GM12878 (cell line): ENCODE results near the gene BCR.

Experiments
- CHD1 ChIP-seq: IDR thresholded peaks from 2 replicates; pipeline ENCODE4 v1.6.1; 2012; ENCODE audit warnings: low read depth, low read length, improper control_type of control experiment
- EED ChIP-seq: sonication (generic); IDR thresholded peaks from 2 replicates; pipeline ENCODE4 v1.6.1; 2016; ENCODE audit warnings: antibody characterized with exemption, low read depth
- ESRRA ChIP-seq: IDR thresholded peaks from 2 replicates; pipeline ENCODE4 v1.6.1; 2012; ENCODE audit warnings: mild to moderate bottlenecking, low read length, improper control_type of control experiment
- EZH2 ChIP-seq: IDR thresholded peaks from 2 replicates; pipeline ENCODE4 v1.6.1; 2012; ENCODE audit warnings: low read depth, mild to moderate bottlenecking, control low read depth, inconsistent platforms, low read length, borderline replicate concordance; ENCODE audit not compliant: control insufficient read depth
- FOXM1 ChIP-seq: IDR thresholded peaks from 2 replicates; pipeline ENCODE4 v1.6.1; 2012; ENCODE audit warnings: low read depth, mild to moderate bottlenecking, inconsistent platforms, low read length, moderate library complexity
- GATAD2B ChIP-seq: fragments of 450-650 bp; conservative IDR thresholded peaks from 2 replicates; pipeline ENCODE4 v1.6.1; 2017; ENCODE audit warnings: low read depth, mild to moderate bottlenecking, moderate library complexity
- HDAC2 ChIP-seq: fragments of 200-600 bp; sonication (generic); IDR thresholded peaks from 2 replicates; pipeline ENCODE4 v1.6.1; 2017
- MYC ChIP-seq: IDR thresholded peaks from 2 replicates; pipeline ENCODE4 v1.6.1; 2011; ENCODE audit warnings: mild to moderate bottlenecking, low read length, moderate library complexity, inconsistent platforms; ENCODE audit not compliant: insufficient read depth, insufficient replicate concordance, insufficient read length, severe bottlenecking
- POLR2AphosphoS5 ChIP-seq: IDR thresholded peaks from 2 replicates; pipeline ENCODE4 v1.6.1; 2011; ENCODE audit warnings: mild to moderate bottlenecking, low read length, inconsistent platforms
- TAF1 ChIP-seq: IDR thresholded peaks from 2 replicates; pipeline ENCODE4 v1.6.1; 2011; ENCODE audit warnings: mild to moderate bottlenecking, low read depth, low read length, borderline replicate concordance
- TCF12 ChIP-seq: IDR thresholded peaks from 2 replicates; pipeline ENCODE4 v1.6.1; 2011; ENCODE audit warnings: low read depth, mild to moderate bottlenecking, low read length
- TCF3 ChIP-seq: IDR thresholded peaks from 2 replicates; pipeline ENCODE4 v1.6.1; 2012; ENCODE audit warnings: low read depth, mild to moderate bottlenecking, low read length, borderline replicate concordance; ENCODE audit not compliant: insufficient read depth
- USF2 ChIP-seq: IDR thresholded peaks from 2 replicates; pipeline ENCODE4 v1.6.1; 2011; ENCODE audit warnings: low read depth, low read length, improper control_type of control experiment, borderline replicate concordance

- TF ChIP-seq TCF12 (no peak), USF2 (no peak), EZH2 (no peak), TAF1 (no peak), CHD1 (no peak), MYC (no peak), POLR2AphosphoS5 (no peak), HDAC2 (no peak), ESRRA (no peak), EED (no peak), GATAD2B (no peak), TCF3 (no peak), FOXM1 (no peak)
Measured at GRCh38 chr22:23285236-23285635, 104.9 kb downstream of the BCR start.
